Epidermal melanocyte (primary cell): ENCODE results near the gene DTNB.
"Not testable (repeated sequence)": the region's sequence is repeated elsewhere in the genome, so short reads cannot be mapped to it uniquely, and the experiment has no call there.

ENCODE experiments used
- DNase-seq: peaks from one replicate; pipeline ENCODE4 v3.0.0; 2011; ENCODE audit warnings: low spot score; ENCODE audit not compliant: insufficient read length

DTNB gene

DNA sequence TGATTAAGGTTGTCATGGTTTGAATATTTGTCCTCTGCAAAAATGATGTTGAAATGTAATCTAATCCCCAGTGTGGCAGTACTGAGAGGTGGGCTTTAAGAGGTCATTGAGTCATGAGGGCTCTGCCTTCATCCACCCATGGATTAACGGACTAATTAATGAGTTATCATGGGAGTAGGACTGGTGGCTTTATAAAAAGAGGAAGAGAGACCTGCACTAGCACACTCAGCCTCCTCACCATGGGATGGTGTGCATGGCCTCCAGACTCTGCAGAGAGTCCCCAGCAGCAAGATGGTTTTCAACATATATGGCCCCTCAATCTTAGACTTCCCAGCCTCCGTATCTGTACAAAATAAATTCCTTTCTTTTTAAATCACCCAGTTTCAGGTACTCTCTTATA, 41.0 kb downstream of the DTNB start:
- DNase-seq = no peak

DNA sequence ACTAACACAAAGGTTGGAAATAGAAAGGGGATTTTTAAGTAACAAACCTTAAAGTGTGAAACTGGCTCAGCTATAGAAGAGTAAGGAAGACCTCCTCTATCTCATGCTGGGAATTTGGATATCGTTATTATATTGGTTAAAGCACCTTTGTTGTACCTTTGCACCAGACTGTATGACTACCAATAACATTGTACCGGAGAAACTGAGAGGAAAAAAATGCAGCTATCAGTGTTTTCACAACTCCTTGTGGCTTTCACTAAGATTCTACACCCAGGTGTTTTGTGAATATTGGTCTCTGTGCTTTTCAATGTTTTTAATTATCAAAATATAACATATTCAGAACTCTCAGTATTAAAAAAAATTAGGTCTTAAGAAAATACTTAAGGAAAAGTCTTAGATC, 48.7 kb downstream of the DTNB start:
- DNase-seq = no peak

DNA sequence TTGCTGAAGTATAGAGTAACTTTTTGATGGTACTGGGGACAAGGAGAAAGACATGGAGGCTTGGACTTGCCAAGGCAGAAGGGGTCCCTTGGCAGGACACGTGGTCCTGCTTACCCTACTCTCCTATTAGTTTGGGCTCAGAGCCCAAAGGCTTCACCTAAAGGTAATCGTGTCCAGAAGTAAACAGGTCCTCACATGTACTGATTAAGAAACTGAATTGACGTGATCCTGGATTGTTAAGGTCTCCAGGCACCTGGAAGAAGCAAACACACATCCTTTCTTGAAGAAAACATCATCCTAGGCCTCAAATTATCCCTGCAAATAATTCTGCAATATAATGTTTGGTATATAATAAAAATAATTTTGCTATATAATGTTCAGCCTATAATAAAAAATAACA, 50.0 kb downstream of the DTNB start:
- no peak for DNase-seq

DNA sequence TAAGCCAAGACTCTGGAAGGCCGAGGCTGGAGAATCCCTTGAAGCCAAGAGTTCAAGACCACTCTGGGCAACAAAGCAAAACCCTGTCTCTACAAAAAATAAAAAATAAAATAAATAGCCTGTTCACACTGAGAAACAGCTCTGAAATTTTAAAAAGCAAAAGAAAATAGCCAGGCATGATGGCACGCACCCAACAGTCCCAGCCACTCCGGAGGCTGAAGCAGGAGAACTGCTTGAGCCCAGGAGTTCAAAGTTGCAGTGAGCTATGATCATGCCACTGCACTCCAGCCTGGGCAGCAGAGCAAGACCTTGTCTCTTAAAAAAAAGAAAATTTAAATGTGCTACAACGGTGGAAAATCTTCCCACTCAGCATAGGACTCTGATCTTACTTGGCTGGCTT, 52.7 kb downstream of the DTNB start:
- DNase-seq = no peak

DNA sequence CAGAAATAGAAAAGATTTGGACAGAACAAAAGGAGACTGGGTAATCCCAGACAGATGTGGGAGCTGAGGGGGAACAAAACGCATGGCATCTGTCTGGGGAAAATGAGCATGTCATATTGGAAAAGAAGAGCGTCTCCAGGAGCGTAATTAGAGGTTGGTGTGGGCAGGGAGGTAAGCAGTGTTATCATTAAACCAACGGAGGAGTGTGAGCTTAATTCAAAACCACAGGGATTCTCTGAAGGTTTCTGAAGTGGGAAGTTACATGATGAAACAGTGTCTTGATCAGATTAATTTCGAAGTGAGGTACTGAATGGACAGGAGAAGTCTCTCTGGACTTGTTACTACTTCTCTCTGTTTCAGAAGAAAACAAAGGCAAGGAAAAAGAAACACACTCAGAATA, 53.3 kb downstream of the DTNB start:
- DNase-seq = no peak

DNA sequence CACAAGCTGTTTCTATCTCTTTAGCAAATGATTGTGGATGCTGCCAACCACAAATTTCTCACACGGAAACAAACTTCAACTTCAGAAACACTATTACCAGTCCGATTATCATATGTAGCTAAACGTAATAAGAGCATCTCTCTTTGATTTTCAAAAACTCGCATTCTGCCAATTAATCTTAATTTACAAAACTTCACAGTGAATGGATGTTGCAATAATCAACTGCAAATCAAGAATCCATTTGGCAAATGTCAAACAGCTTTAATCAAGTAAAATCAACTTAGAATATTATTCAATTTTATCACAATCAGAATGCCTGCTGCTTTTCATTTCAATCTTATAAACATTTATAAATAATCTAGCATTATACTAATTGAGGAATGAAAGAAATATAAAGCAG, 54.2 kb downstream of the DTNB start:
- no peak for DNase-seq

DNA sequence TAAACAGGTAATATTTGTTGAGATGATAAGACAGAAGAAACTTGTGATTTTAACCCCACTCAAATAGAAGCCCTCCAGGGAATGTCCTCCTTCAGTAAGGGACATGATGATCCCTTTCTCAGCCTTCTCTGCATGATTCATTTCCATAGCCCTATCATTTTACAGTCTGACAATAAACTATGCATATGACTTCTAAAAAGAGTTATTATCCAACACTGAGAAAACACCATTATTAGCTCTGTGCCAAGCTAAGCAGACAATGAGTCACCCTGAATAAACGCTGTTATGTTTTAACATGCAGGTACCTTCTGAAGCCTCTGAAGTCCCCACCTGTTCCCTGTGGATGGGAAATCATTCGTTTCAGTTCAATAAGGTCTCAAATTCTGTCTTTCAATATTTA, 54.7 kb downstream of the DTNB start:
- no peak for DNase-seq

DNA sequence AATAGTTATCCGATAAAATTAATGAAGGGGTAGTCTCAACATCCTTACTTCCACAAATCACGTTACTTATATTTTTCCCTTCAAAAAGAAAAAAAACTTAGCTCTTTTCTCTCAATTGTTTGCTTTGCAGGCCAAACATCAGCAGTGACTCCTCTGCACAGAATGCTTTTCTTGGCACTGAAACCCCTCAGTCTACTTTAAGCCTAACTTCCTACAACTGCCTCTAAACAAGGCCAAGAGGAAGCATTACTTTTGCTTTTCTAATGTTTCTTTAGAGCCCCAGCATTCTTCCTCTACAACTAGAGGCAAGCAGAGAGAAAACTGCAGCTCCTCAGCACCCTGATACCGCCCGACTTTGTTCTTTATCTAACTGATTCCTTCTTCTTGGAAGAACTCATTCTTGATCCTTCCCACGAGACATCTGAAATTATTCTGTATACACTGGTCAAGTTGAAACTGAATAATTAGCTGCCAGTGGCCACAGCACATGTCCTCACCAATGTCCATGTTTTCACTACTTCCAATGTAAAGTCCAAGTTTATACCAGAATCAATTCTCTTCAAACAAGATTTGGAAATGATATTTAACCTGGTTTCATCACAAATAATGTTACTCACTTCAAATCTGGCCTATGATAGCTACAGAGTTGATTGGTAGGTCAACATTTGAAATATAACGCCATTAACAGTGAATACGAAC, 55.3 kb downstream of the DTNB start:
- no peak for DNase-seq

DNA sequence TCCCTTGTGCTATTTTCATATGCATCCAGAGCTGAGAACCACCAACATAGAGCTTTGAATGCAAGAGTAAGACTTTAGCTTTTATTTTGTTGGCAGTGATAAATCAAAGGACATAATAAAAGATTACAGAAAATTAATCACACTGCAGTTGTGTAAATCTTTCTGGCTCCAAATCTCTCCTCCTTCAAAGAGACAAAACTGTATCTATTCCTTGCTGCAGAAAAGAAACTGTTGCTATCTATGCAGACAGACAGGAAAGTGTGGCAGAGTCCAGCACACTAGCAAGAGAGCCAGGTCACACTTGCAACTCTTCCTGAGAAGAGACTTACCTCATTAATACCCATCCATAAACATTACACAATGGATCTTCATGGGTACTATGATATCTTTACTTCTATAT, 57.5 kb downstream of the DTNB start:
- DNase-seq = no peak

DNA sequence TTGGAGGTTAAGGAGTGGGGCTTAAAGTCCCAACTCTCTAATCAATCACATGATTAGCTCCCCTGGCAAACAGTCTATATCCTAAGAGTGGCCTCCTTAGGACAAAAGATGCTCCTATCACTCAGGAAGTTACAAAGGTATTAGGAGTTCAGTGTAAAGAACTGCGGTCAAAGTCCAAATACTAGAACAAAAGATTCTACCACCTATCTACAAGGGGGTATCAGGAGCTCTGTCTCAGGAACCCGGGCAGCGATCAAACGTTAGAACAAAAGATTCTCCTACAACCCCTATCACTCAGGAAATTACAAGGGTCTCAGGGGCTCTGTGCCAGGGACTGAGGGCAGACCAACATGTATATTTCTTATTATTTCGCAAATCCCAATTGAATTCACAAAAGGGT, 58.0 kb downstream of the DTNB start:
- DNase-seq = no peak

DNA sequence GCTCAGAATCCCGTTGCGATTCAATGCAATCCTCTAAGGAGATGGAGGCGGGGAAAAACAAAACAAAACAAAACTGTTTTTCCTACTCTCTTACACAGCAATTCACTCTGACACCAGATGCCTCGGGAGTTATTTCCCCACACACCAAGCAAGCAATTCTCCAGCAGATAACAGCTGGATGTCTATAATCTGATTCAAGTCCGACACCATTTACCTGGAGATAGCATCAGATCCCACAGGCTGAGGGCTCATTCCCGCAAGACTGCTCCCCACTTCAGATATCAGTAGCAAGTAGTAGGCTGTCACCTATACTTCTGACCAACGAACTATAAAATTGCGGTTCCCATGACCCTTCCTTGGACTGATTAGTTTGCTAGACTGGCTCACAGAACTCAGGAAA, 58.7 kb downstream of the DTNB start:
- DNase-seq = no peak

DNA sequence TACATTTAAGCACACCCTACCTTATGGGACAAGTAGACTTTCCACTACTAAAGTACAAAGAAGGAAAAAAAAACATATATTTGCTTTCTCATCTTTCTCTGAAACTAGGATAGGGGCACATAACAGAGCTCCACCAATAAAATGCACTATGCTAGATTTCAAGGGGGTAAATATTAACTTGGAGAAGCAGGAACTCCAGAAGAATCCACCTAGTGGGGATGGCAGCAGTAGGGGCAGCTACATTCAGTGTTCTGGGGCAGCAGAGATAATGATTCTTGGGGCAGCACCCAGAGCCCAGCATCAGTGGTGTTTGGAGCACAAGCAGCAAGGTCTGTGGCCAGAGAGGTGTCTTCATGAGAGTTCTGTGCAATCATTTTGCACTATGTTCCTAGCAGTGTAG, 64.7 kb downstream of the DTNB start:
- DNase-seq = no peak

DNA sequence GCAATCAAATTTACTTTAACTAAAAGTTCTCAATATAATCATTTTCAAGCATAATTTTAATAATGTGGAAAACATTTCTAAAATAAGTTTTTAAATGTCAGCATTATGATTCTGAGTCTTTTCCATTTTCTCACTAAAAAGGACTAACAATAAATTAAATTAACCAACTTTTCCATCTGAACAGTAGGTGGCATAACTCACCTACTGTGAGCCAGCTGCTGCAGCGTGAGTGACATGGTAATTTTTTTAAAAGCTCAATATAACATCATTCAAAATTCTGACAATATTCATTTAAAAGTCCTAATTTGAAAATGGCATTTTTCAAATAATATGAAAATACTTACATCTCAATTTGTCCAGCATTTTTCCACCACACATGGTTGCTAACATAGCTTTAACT, 66.5 kb downstream of the DTNB start:
- no peak for DNase-seq

DNA sequence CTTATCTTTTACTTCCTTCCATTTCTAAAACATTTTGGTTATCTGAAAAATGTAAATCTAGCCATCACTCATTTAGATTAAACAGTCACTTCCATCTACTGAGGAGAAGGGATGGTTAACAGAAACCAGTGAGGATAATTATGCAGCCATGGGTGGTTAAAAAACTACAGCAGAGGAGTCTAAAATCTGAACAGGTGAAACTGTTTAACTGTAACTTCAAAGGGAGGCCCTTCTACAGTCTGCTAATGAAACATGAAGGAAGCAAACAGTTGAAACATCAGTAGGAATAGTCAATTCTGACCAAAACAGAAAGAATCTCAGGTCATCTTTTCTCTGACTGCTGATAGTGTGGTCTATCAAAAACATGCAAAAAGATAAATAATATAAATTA, 71.0 kb downstream of the DTNB start:
- DNase-seq = no peak

DNA sequence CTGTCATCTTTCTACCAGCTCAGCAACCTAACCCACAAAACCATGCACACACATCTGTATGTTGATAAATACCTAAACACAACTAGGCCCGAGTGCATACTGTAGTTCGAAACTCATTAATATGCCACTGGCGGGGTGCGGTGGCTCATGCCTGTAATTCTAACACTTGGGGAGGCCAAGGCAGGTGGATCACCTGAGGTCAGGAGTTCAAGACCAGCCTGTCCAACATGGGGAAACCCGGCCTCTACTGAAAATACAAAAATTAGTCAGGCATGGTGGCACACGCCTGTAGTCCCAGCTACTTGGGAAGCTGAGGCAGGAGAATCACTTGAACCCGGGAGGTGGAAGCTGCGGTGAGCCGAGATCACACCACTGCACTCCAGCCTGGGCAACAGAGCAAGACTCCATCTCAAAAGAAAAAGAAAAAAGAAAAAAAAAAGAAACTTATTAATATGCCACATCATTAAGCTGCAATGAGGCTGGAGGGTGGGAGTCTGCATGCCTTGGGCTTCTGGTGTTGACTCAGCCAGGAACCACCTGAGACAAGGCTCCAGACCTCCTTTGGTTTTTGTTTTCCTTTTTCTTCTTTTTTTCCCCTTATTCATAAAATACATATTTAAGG, 71.6 kb downstream of the DTNB start:
- not testable (repeated sequence) for DNase-seq

DNA sequence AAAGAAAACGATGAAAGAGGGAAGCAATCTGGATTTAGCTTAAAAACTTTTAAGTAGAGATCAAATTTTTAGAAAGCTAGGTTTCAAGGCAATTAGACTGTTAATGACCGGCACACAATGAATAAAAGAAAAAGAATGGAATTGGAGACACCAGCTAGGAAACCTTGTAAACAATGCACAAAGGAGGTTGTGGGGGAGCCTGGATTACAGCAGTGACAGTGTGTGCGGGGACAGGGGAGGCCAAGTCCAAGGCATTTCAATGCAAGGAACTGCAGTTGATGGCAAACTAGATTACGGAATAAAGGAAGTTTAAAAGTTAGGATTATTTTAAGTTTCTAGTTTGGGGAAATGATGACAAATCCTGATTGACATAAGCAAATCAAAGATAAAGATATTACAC, 74.5 kb downstream of the DTNB start:
- DNase-seq = no peak

DNA sequence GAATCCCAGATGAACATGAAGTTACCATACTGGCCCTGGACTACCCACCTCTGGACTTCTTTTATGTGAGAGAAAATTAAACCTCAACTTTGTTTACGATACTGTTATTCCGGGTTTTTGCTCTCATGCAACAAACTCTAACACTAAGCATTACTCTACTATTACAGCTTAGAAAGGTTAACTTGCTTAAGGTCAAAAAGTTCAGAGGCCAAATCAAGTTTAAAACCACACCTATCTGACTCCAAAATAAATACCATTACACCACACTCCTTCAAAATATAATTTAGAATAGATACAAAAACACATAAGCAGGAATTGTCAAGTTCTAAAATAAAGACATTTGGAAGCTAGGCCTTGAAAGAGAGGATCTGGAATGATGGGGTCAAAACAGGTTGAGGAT, 75.0 kb downstream of the DTNB start:
- DNase-seq = no peak

DNA sequence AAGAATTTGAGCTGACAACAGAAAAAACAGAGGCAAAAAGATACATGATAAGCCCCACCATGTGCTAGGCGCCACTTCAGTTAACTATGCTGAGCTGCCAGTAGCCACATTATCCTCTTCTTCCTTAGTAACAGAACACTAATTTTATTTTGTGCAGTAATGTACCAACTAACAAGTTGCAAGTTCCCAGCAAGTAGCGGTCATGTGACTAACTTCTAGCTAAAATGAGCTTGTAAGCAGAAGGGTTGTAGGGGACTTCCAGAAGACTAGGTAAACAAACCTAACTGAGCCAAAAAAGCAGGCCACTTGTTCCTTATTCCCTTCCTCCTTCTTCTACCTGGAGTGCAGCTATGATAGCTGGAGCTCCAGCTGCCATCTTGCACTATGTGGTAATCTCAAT, 75.5 kb downstream of the DTNB start:
- no peak for DNase-seq

DNA sequence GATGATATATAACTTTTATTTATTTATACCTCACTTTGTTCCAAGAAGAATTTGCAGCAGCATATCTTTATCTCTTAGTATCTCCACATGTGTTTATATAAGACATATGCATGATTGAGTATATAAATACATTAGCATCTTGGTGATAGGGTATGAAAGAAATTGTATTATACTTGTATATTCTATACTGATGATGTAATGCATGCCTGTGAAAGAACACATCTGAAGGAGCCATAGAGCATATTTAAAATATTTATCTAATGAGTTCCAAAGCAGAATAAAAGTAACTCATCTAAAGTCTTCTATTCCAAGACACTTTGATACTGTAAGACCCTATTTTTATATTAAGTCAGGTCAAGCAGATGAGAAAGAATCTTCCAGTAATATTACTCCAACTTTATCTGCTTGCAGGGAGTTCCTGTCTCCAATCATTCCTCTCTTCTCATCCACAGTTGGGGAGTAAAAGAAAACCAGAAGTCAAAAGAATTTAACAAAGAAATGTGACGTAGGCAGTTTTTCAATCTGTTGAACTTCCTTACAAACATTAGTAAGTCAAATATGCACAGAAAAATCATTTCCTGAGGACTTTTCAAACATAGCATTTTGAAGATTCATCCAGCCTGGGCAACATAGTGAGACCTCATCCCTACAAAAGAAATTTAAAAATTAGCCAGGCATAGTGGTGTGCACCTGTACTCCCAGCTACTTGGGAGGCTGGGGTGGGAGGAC, 76.7 kb downstream of the DTNB start:
- DNase-seq = no peak

DNA sequence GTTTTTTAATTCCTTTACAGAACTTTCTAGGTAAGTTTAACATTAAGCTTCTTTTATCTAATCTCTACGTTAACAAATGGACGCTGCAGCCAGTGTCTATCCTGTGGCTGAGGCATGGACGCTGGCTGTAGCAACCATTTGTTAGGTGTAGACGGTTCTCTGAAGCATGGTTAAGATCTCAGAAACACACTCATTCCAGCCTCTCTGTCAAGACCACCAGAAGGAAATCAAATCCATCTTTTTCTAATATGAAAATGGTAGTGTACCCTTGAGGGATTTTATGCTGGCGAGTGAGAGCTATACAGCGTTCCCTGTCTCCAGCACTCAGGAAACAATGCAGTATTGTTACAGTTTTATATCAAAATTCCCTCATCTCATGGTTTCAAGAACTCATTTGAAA, 78.0 kb downstream of the DTNB start:
- DNase-seq = no peak

DNA sequence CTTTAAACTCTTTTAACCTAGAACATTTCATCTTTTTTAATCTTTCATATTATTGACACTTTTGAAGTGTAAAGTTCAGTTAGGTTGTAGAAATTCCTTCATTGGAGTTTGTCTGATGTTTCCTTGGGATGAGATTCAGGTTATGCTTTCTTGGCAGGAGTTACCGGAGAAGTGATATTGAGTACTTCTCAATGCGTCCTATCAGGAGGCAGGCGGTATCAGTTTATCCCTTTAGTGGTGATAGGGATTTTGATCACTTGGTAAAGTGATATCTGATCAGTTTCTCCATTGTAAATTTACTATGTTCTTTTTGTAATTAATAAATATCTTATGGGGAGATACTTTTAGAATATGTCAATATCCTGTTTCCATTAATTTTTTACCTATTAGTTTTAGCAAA, 78.4 kb downstream of the DTNB start:
- DNase-seq = no peak

DNA sequence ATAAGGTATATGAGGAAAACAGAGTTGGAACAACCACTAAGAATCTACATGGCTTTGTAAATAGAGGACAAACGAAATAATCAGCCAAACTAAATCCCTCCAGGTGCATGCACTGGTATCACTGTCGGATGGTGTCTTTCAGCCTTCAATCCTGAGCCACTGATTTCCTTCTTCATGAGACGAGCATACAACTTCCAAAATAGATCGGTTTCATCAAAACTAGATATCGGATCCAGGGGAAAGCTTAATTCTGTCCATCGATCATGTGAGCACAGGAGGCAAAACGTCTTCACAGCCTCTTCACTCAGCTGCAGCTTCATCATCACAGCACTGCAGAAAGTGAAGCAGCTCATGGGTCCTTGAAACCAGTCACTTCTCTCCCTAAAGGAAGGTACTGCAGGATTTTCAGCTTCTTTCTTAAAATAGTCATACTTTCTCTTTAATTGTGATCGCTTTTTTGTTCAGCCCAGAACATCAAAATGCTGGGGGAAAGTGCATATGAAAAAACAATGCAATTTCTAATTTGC, 80.5 kb downstream of the DTNB start:
- no peak for DNase-seq
